Stomach smooth muscle (tissue), 2 donors: ENCODE data around the gene CCDC88A.

ENCODE experiments used
- H3K27ac ChIP-seq: one replicate; pipeline ENCODE4 v1.7.0; 2013; ENCODE audit warnings: mild to moderate bottlenecking, low read length, inconsistent platforms
- H3K27me3 ChIP-seq, 2 donors: one replicate each; pipeline ENCODE4 v1.7.0; 2013; ENCODE audit warnings: low read length in 2 of 2; ENCODE audit not compliant: insufficient read depth in 2 of 2, control insufficient read depth in 1 of 2
- H3K36me3 ChIP-seq, 2 donors: one replicate each; pipeline ENCODE4 v1.7.0; 2013; ENCODE audit warnings: low read length in 2 of 2; ENCODE audit not compliant: control insufficient read depth in 2 of 2, insufficient read depth in 2 of 2
- H3K4me1 ChIP-seq: one replicate; pipeline ENCODE4 v1.7.0; 2013; ENCODE audit warnings: low read length; ENCODE audit not compliant: control insufficient read depth, insufficient read depth
- H3K4me3 ChIP-seq, 2 donors: one replicate each; pipeline ENCODE4 v1.7.0; 2013; ENCODE audit warnings: low read length in 2 of 2
- H3K9ac ChIP-seq, 2 donors: one replicate each; pipeline ENCODE4 v1.7.0; 2013; ENCODE audit warnings: low read length in 2 of 2, mild to moderate bottlenecking in 1 of 2
- H3K9me3 ChIP-seq, 2 donors: one replicate each; pipeline ENCODE4 v1.7.0; 2013; ENCODE audit warnings: low read length in 2 of 2; ENCODE audit not compliant: control insufficient read depth in 2 of 2
- donor health status: healthy.
- donor health status: Pancreatic carcinoma.

The CCDC88A gene

DNA sequence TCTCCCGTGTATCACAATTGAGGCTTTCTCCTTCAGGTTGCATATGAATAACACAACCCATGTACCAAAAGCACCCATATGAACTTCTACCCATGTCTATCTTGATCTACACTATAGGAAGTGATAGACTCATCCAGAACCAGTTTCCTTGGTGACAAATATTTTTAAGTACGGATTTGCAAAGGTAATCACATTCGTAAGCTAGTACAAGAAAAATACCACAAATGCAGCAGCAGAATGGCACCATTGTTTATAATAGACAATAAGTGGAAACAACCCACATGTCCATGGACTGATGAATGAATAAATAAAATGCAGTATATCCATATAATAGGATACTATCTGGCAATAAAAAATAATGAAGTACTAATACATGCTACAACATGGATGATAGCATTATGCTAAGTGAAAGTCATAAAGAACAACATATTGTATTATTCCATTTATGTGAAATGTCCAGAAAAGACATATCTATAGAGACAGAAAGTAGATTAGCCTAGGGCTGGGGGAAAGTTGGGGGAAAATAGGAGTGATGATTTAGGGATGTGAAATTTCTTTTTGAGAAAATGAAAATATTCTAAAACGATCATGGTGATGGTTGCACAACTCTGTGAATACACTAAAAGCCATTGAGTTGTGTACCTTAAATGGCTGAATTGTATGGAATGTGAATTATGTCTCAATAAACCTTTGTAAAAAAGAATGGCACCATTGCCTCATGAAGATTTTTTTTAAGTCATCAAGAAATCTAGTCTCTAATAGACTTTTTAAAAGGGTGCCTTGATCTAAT lies 3.4 kb upstream of the CCDC88A start:
- Histone ChIP-seq H3K9me3 (no peaks in the 10 kb centered on the region), H3K36me3 (no peaks in the 10 kb centered on the region), H3K27ac (no peak overlapping the region), H3K4me3 (no peak overlapping the region), H3K9ac (no peak overlapping the region), H3K4me1 (no peaks in the 10 kb centered on the region), H3K27me3 (no peaks in the 10 kb centered on the region)

DNA sequence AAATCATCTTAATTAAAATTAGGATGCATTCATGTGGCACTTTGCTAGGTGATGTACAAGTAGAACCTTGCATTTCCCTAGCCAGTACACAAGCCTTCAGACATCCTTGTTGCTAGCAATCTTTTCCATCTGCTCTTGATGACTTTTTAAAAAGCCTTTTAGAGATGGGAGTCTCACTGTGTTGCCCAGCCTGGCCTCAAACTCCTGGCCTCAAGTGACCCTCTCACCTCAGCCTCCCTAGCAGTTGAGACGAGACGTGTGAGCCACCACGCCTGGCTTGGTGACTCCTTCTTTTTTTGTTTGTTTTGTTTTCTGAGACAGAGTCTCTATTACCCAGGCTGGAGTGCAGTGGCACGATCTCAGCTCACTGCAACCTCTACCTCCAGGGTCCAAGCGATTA lies 1.7 kb upstream of the CCDC88A start:
- H3K9me3 ChIP-seq, result no peaks in the 10 kb centered on the region
- H3K36me3 ChIP-seq, result no peaks in the 10 kb centered on the region
- H3K27me3 ChIP-seq, result no peaks in the 10 kb centered on the region
- H3K4me1 ChIP-seq, result no peaks in the 10 kb centered on the region
- no peak overlapping the region for H3K9ac ChIP-seq
- H3K4me3 ChIP-seq, result no peak overlapping the region
- H3K27ac ChIP-seq, result no peak overlapping the region

DNA sequence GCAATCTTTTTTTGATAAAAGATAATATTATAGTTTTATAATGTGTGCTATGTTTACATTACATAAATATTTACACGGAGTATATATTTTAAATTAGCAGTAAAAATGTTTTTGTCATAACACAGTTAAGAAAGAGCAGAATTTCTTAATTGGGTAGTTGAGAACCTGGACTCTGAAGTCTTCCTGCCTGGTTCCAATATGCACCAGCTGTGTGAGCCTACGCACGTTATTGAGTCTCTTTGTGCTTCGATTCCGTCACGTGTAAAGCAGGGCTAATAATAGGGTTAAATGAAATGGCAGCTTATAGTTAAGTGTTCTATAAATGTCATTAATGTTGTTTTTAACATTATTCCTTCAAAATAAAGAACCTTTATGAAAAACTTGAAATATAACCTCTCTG lies 1.2 kb upstream of the CCDC88A start:
- no peak overlapping the region for H3K27ac ChIP-seq
- no peaks in the 10 kb centered on the region for H3K27me3 ChIP-seq
- no peaks in the 10 kb centered on the region for H3K9me3 ChIP-seq
- H3K36me3 ChIP-seq, result no peaks in the 10 kb centered on the region
- H3K4me3 ChIP-seq, result peak overlapping the region in 1 of 2 donors; percentile 91
- no peak overlapping the region for H3K9ac ChIP-seq
- H3K4me1 ChIP-seq, result no peaks in the 10 kb centered on the region

DNA sequence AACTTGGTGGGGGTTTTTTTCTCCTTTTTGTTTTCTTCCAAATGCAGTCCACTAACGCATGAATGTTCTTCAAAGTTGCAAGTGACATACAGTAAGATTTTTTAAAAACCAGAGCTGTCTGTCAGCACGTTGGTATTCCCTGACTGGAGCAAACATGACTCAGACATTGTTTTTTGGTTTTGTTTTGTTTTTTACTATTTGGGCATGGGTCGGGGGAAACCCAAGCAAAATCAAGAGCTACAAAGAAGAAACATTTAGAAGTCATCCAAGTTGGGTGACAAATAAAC lies 726 bp upstream of the CCDC88A start:
- H3K36me3 ChIP-seq, result no peaks in the 10 kb centered on the region
- no peaks in the 10 kb centered on the region for H3K9me3 ChIP-seq
- peak overlapping the region; percentile 56 to 91 for H3K4me3 ChIP-seq
- H3K27ac ChIP-seq, result no peak overlapping the region
- H3K27me3 ChIP-seq, result no peaks in the 10 kb centered on the region
- H3K4me1 ChIP-seq, result no peaks in the 10 kb centered on the region
- H3K9ac ChIP-seq, result peak overlapping the region; percentile 22 to 69

DNA sequence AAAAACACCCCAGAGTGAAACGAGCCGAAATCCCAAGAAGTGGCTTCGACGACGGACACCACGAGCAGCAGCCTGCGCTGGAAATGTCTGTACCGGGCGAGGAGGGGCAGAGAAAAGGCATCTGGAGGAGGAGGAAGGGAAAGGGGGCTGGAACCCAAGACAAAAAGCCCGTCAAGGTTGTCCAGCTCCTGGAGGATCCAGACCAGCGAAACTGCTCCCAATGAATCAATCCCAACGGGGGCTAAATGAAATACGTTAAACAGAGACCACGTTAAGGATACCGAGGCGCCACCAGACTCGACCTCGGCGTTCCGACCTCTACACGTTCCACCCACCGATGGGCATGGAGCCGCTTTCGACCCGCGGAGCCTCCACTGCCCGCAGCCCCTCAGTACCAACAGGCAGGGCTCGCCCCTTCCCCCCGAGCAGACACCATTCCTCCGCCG lies 400 bp downstream of the CCDC88A start:
- Histone ChIP-seq H3K4me1 (no peaks in the 10 kb centered on the region), H3K4me3 (peak overlapping the region; percentile 91 to 92), H3K9ac (peak overlapping the region; percentile 84 to 92), H3K9me3 (no peaks in the 10 kb centered on the region), H3K27ac (peak overlapping the region; percentile 81), H3K27me3 (no peaks in the 10 kb centered on the region), H3K36me3 (no peaks in the 10 kb centered on the region)

DNA sequence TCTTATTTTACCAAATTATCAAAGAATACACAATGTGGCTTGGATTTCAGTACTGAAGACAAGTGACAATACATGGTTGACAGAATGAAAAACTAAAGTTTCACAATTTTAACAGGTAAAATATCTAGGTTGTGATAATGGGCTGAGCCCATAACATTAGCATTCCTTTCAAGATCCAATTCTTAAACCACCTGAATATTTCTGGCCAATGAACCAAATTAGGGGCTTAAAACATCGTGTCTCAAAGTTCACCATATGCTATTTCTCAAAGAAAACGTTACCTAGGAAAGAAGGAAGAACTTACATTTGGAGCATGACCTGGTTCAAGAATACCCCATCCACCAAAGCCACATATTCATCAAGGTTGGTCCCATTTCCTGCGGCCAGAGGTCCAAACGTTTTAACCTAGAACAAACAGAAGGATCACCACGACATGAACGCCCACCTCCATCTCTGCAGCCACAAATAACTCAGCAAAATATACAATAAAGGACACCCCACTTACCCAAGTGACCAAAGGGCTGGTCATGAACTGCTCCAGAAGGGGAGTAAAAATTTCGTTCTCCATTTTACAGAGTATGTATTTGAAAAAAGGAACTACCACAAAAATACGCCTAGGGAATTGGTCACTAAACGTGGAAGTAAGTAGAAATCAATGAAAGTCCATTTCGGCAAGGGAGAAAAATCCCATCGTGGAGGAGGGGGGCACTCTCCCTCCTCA lies 984 bp downstream of the CCDC88A start:
- Histone ChIP-seq H3K9me3 (no peaks in the 10 kb centered on the region), H3K27me3 (no peaks in the 10 kb centered on the region), H3K27ac (peak overlapping the region; percentile 81), H3K4me3 (peak overlapping the region; percentile 91 to 92), H3K4me1 (no peaks in the 10 kb centered on the region), H3K9ac (peak overlapping the region; percentile 84 to 92), H3K36me3 (no peaks in the 10 kb centered on the region)

DNA sequence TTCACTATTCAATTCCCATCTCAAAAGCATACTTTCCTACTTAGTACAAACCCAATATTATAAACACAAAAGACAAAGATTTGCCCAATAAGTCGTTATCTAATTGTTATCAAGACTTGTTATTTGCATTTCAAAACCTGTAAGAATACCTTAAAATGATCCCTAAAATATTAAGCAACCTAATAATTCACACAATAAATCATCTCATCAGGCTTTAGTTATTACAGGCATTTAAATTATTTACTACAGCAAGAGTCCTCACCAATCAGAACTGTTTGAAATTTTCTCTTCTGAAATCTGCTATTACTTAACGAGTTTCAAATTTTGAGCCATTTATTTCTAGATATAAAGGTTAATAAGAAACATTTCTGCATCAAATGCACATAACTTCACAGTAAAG lies 1.6 kb downstream of the CCDC88A start:
- Histone ChIP-seq H3K4me1 (no peaks in the 10 kb centered on the region), H3K4me3 (peak overlapping the region; percentile 91 to 92), H3K36me3 (no peaks in the 10 kb centered on the region), H3K9ac (peak overlapping the region in 1 of 2 donors; percentile 84), H3K27ac (no peak overlapping the region), H3K9me3 (no peaks in the 10 kb centered on the region), H3K27me3 (no peaks in the 10 kb centered on the region)

DNA sequence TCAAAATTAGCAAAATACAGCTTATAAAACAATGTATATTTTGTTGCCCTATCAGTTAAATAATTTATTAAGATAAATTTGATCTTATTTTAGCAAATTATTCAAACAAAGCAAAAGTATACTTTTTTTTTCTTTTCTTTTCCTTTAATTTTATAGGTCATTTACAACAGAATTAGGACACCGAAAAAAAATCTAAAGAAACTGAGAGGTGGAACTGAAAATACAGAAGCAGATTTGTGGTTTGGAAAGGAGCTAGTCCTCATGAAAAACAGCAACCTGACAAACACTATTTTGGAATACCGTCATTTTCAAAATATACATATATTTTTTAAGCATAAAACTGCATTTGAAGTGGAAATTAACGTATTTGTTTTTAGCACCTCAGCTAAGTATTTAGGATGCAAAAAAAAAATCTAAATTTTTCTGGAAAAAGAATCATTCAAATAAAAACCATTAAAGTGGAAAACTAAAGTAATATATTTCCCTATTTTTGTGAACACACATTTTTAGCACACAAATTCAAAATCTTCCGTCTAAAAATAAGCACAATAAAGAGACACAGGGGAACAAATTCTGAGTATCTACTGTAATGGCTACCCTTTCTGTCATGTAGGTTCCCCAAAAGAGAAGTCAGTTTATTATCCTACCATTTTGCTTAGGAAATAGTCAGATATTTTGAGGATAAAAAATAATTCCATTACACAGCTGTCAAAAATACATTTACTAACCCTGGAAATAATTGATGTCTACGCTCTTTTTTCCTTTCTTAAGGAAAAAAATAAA lies 2.7 kb downstream of the CCDC88A start:
- Histone ChIP-seq H3K36me3 (peaks cover 4% of the 10 kb centered on the region in 2 donors), H3K9ac (no peak overlapping the region), H3K4me3 (no peak overlapping the region), H3K9me3 (no peaks in the 10 kb centered on the region), H3K4me1 (no peaks in the 10 kb centered on the region), H3K27me3 (no peaks in the 10 kb centered on the region), H3K27ac (no peak overlapping the region)

DNA sequence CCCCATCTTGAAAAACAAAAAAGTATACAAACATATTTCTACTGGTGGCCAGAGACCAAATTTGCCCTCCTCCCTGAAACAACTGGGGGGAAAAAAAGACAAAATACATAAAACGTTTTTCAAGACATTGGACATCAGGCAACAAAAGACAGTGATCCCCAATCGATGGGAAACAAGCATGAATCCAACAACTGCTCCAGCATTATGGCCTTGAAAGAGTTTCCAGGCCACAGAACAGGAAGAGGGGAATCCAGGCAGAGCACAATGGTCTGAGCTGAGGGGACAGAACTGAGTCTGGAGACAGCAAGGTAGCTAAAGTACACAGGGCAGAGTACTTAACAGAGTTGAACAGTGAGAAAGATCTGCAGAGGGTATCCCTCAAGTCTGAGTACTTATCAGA lies 4.4 kb downstream of the CCDC88A start:
- Histone ChIP-seq H3K9me3 (no peaks in the 10 kb centered on the region), H3K27me3 (no peaks in the 10 kb centered on the region), H3K9ac (no peak overlapping the region), H3K27ac (no peak overlapping the region), H3K4me3 (no peak overlapping the region), H3K36me3 (peaks cover 4 to 5% of the 10 kb centered on the region in 2 donors), H3K4me1 (no peaks in the 10 kb centered on the region)

DNA sequence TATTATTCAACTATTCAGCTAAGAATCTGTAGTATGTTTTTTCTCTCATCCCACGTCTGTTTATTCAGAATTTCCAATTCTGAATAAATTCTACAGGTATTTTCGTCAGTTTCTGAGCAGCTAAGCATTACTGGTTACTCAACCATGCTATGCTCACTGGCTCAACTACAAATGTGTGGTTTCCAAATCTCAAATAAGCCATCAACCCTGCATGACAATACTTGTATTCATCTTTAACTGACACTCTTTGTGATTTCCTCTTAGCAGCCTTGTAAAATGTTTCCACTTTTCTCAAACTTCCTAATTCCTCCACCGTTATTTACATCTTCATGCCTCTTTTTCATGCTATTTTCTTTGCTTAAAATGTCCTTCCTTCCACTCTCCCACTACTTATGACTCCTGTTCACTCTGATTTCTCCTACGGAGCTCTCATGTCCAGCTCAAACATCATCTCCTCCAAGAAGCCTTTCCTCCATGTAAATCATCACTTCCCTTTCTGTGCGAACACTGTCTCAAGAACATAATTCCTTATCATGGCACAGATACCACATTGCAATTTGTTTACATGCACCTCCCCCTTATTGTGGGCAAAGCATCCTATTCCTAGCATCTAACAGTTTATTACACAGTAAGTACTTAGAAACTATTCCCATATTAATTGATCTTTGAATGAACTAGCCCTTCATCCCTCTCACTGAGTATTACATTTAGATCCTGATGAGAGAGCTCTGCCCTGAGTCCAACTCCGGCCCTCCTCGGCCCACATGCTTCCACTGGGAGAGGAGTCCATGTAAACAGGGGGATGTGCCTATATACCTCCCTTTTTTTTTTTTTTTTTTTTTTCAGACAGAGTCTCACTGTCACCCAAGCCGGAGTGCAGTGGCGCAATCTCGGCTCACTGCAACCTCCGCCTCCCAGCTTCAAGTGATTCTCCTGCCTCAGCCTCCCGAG lies 10.5 kb downstream of the CCDC88A start:
- no peaks in the 10 kb centered on the region for H3K27me3 ChIP-seq
- H3K4me1 ChIP-seq, result no peaks in the 10 kb centered on the region
- H3K9ac ChIP-seq, result no peak overlapping the region
- no peak overlapping the region for H3K27ac ChIP-seq
- H3K9me3 ChIP-seq, result no peaks in the 10 kb centered on the region
- no peak overlapping the region for H3K4me3 ChIP-seq
- peaks cover 5 to 7% of the 10 kb centered on the region in 2 donors for H3K36me3 ChIP-seq
